Effector memory CD4-positive, alpha-beta T cell (primary cell): ENCODE results near the gene LBH.

Source experiments
- DNase-seq, 3 donors: peaks; one replicate each; pipeline ENCODE4 v3.0.0-alpha.2; 2020
- H3K27ac ChIP-seq: 2 replicates; pipeline ENCODE4 v1.7.0; 2013; ENCODE audit warnings: mild to moderate bottlenecking, low read length, moderate library complexity; ENCODE audit not compliant: insufficient read depth, poor library complexity, severe bottlenecking
- H3K27me3 ChIP-seq: replicated peaks from 2 replicates; pipeline ENCODE4 v1.7.0; 2013; ENCODE audit warnings: mild to moderate bottlenecking, low read length; ENCODE audit not compliant: insufficient read depth, control insufficient read depth, poor library complexity, severe bottlenecking
- H3K36me3 ChIP-seq: 2 replicates; pipeline ENCODE4 v1.7.0; 2013; ENCODE audit warnings: mild to moderate bottlenecking, low read length, moderate library complexity; ENCODE audit not compliant: control insufficient read depth, insufficient read depth
- H3K4me1 ChIP-seq: 2 replicates; pipeline ENCODE4 v1.7.0; 2013; ENCODE audit warnings: low read length, mild to moderate bottlenecking; ENCODE audit not compliant: control insufficient read depth, insufficient read depth, poor library complexity, severe bottlenecking
- H3K4me3 ChIP-seq: 2 replicates; pipeline ENCODE4 v1.7.0; 2013; ENCODE audit warnings: low read length, low read depth, mild to moderate bottlenecking; ENCODE audit not compliant: insufficient read depth, poor library complexity, severe bottlenecking
- H3K9me3 ChIP-seq: 2 replicates; pipeline ENCODE4 v1.7.0; 2013; ENCODE audit warnings: mild to moderate bottlenecking, low read length, moderate library complexity; ENCODE audit not compliant: control insufficient read depth

Gene LBH

GRCh38 chr2:30300456-30301221 is 69.3 kb downstream of the LBH start:
- no peaks in the 10 kb centered on the region for H3K36me3 ChIP-seq
- H3K27ac ChIP-seq, result no peak overlapping the region
- no peaks in the 10 kb centered on the region for H3K9me3 ChIP-seq
- no peak for DNase-seq
- H3K27me3 ChIP-seq, result no peaks in the 10 kb centered on the region
- no peaks in the 10 kb centered on the region for H3K4me1 ChIP-seq
- H3K4me3 ChIP-seq, result no peak overlapping the region

GRCh38 chr2:30301551-30301950 is 70.2 kb downstream of the LBH start:
- Histone ChIP-seq H3K4me3 (no peak overlapping the region), H3K27ac (no peak overlapping the region), H3K36me3 (no peaks in the 10 kb centered on the region), H3K9me3 (no peaks in the 10 kb centered on the region), H3K4me1 (no peaks in the 10 kb centered on the region), H3K27me3 (no peaks in the 10 kb centered on the region)
- no peak for DNase-seq

GRCh38 chr2:30302566-30302965 is 71.2 kb downstream of the LBH start:
- no peak for DNase-seq
- no peak overlapping the region for H3K27ac ChIP-seq
- H3K4me1 ChIP-seq, result no peaks in the 10 kb centered on the region

GRCh38 chr2:30303095-30303494 is 71.8 kb downstream of the LBH start:
- no peak for DNase-seq
- H3K27me3 ChIP-seq, result no peaks in the 10 kb centered on the region
- no peaks in the 10 kb centered on the region for H3K4me1 ChIP-seq
- H3K27ac ChIP-seq, result no peak overlapping the region
- H3K36me3 ChIP-seq, result no peaks in the 10 kb centered on the region
- H3K4me3 ChIP-seq, result no peak overlapping the region
- H3K9me3 ChIP-seq, result no peaks in the 10 kb centered on the region

More at GRCh38 chr2:30302566-30302965, 71.2 kb downstream of the LBH start:
- no peaks in the 10 kb centered on the region for H3K27me3 ChIP-seq
- H3K9me3 ChIP-seq, result no peaks in the 10 kb centered on the region
- no peaks in the 10 kb centered on the region for H3K36me3 ChIP-seq
- H3K4me3 ChIP-seq, result no peak overlapping the region

- H3K27me3 ChIP-seq, result no peaks in the 10 kb centered on the region
- no peak for DNase-seq
- H3K36me3 ChIP-seq, result no peaks in the 10 kb centered on the region
- H3K4me3 ChIP-seq, result no peak overlapping the region
- no peaks in the 10 kb centered on the region for H3K4me1 ChIP-seq
- H3K9me3 ChIP-seq, result no peaks in the 10 kb centered on the region
- no peak overlapping the region for H3K27ac ChIP-seq
These were observed 73.9 kb downstream of the LBH start for GRCh38 chr2:30305235-30305634.

- Histone ChIP-seq H3K4me1 (no peaks in the 10 kb centered on the region), H3K27ac (no peak overlapping the region), H3K4me3 (no peak overlapping the region), H3K9me3 (no peaks in the 10 kb centered on the region), H3K27me3 (no peaks in the 10 kb centered on the region), H3K36me3 (no peaks in the 10 kb centered on the region)
- no peak for DNase-seq
These were observed 75.2 kb downstream of the LBH start for GRCh38 chr2:30306522-30306921.

- no peak for DNase-seq
- H3K27me3 ChIP-seq, result no peaks in the 10 kb centered on the region
- no peak overlapping the region for H3K4me3 ChIP-seq
- H3K4me1 ChIP-seq, result no peaks in the 10 kb centered on the region
- H3K27ac ChIP-seq, result no peak overlapping the region
- H3K9me3 ChIP-seq, result no peaks in the 10 kb centered on the region
- H3K36me3 ChIP-seq, result no peaks in the 10 kb centered on the region
These were observed 76.9 kb downstream of the LBH start for GRCh38 chr2:30308280-30308679.
